ENCODE measurements around the gene CRK. TPM values are rescaled to one million over a fixed set of nuclear protein-coding genes. Genes with fewer than 3 reads are reported as not detected.
"Not testable (repeated sequence)": the region's sequence is repeated elsewhere in the genome, so short reads cannot be mapped to it uniquely, and the experiment has no call there.

Gene CRK
- total RNA-seq, 4 donors from 2014 or later, result 72.7 to 98.4 (median 77.2) TPM

GRCh38 chr17:1379208-1379929, 76.7 kb downstream of the CRK start:
- 29 to 60% methylated on average over 8 to 9 of the region's 11 CpGs for WGBS, 2 donors (ENCODE audit: low coverage in 1 of 2)
- no peak for ATAC-seq
- no peaks in the 10 kb centered on the region for H3K27me3 ChIP-seq
- H3K4me1 ChIP-seq, result peaks cover 43 to 100% (median 61%) of the 10 kb centered on the region in 3 donors
- peak overlapping the region in 2 of 4 donors; percentile 52 to 67 for H3K27ac ChIP-seq
- H3K9me3 ChIP-seq, result no peaks in the 10 kb centered on the region
- no peak overlapping the region for H3K4me3 ChIP-seq
- no peak for TF ChIP-seq POLR2AphosphoS5 (IDR thresholded peaks at IDR 0.05)
- no peak for TF ChIP-seq EP300 (IDR thresholded peaks at IDR 0.05)
- no peak for TF ChIP-seq CTCF (IDR thresholded peaks at IDR 0.05)
- H3K36me3 ChIP-seq, result no peaks in the 10 kb centered on the region

- not testable (repeated sequence) for H3K9me3 ChIP-seq, H3K36me3 ChIP-seq, H3K4me3 ChIP-seq, ATAC-seq, H3K27me3 ChIP-seq
- Histone ChIP-seq H3K4me1 (peaks cover 43 to 100% (median 62%) of the 10 kb centered on the region in 3 donors), H3K27ac (peak overlapping the region in 3 of 4 donors; percentile 22 to 67 (median 52))
- 23 to 50% methylated on average over 3 to 7 of the region's 10 CpGs for WGBS, 2 donors (ENCODE audit: low coverage in 1 of 2)
These were observed 77.6 kb downstream of the CRK start for GRCh38 chr17:1378476-1378860.

GRCh38 chr17:1377334-1377733, 78.7 kb downstream of the CRK start:
- H3K27ac ChIP-seq, result peak overlapping the region; percentile 22 to 67 (median 52)
- no peaks in the 10 kb centered on the region for H3K27me3 ChIP-seq
- H3K36me3 ChIP-seq, result peaks cover 0 to 5% of the 10 kb centered on the region in 2 donors
- 40 to 65% methylated on average over 1 to 3 of the region's 3 CpGs for WGBS, 2 donors (ENCODE audit: low coverage in 1 of 2)
- TF ChIP-seq POLR2A (IDR thresholded peaks at IDR 0.05) (no peak), POLR2AphosphoS5 (IDR thresholded peaks at IDR 0.05) (no peak), EP300 (IDR thresholded peaks at IDR 0.05) (no peak), CTCF (IDR thresholded peaks at IDR 0.05) (no peak)
- no peaks in the 10 kb centered on the region for H3K9me3 ChIP-seq
- peaks cover 37 to 100% (median 64%) of the 10 kb centered on the region in 3 donors for H3K4me1 ChIP-seq
- no peak for ATAC-seq
- no peak overlapping the region for H3K4me3 ChIP-seq

- peak overlapping the region; percentile 48 to 67 (median 52) for H3K27ac ChIP-seq
- WGBS, 2 donors (ENCODE audit: low coverage in 1 of 2), result 20 to 42% methylated on average over 5 of the region's 5 CpGs
- TF ChIP-seq CTCF (IDR thresholded peaks at IDR 0.05) (no peak), POLR2AphosphoS5 (IDR thresholded peaks at IDR 0.05) (no peak), POLR2A (IDR thresholded peaks at IDR 0.05) (no peak), EP300 (IDR thresholded peaks at IDR 0.05) (no peak)
- H3K9me3 ChIP-seq, result no peaks in the 10 kb centered on the region
- H3K27me3 ChIP-seq, result no peaks in the 10 kb centered on the region
- no peak for ATAC-seq
- peaks cover 0 to 5% of the 10 kb centered on the region in 2 donors for H3K36me3 ChIP-seq
- H3K4me1 ChIP-seq, result peaks cover 35 to 100% (median 73%) of the 10 kb centered on the region in 3 donors
- no peak overlapping the region for H3K4me3 ChIP-seq
These were observed 80.0 kb downstream of the CRK start for GRCh38 chr17:1376061-1376460.

- ATAC-seq, result no peak
- 23 to 25% methylated on average over 2 of the region's 2 CpGs for WGBS, 2 donors (ENCODE audit: low coverage in 1 of 2)
- peaks cover 0 to 5% of the 10 kb centered on the region in 2 donors for H3K36me3 ChIP-seq
- peaks cover 30 to 100% (median 74%) of the 10 kb centered on the region in 3 donors for H3K4me1 ChIP-seq
- TF ChIP-seq POLR2AphosphoS5 (IDR thresholded peaks at IDR 0.05) (no peak), CTCF (IDR thresholded peaks at IDR 0.05) (no peak), EP300 (IDR thresholded peaks at IDR 0.05) (no peak), POLR2A (IDR thresholded peaks at IDR 0.05) (no peak)
- H3K27ac ChIP-seq, result peak overlapping the region; percentile 2 to 67 (median 52)
- H3K4me3 ChIP-seq, result no peak overlapping the region
- H3K27me3 ChIP-seq, result no peaks in the 10 kb centered on the region
- no peaks in the 10 kb centered on the region for H3K9me3 ChIP-seq
These were observed 80.4 kb downstream of the CRK start for GRCh38 chr17:1375615-1376014.

Measured in gastroesophageal sphincter (tissue), 4 donors.